GM12801 (cell line): ENCODE results near the gene CEP63.

Experiments used
- TF ChIP-seq, protein P1 (sequence below): IDR thresholded peaks from one replicate; pipeline ENCODE4 v1.5.1; 2011; ENCODE audit warnings: control low read depth; ENCODE audit not compliant: insufficient read length; ENCODE audit errors: extremely low read depth

The CEP63 gene

DNA sequence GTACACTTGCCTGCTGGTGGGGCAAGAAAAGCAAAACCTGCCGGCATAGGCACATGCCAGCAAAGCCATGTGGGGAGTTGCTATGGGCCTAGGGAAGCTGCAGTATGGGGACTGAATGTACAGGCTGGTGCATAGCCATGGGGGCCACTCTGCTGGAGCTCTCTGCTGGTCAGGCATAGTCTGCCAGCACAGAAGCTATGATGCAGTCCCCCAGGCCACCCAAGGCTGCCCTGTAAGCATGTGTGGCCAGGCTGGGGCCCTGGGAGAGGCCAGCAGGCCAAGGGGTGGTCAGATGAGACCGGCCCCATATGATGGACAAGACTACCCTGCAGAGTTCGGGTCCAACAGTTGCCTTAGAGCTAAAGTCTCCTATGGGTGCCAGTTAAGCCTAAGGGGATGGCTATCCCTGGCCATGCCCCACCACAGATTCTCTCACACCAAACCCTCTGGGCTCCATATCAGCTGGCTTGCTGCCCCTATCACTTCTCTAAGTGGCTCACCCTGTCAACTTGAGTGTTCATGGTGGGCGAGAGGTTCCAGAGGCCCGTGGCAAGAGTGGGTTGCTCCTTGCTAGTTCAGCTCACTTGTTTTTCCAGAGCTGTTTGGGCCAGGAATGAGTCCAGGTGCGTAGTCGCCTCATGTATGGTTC, 41.8 kb downstream of the CEP63 start:
- TF ChIP-seq, protein P1, sequence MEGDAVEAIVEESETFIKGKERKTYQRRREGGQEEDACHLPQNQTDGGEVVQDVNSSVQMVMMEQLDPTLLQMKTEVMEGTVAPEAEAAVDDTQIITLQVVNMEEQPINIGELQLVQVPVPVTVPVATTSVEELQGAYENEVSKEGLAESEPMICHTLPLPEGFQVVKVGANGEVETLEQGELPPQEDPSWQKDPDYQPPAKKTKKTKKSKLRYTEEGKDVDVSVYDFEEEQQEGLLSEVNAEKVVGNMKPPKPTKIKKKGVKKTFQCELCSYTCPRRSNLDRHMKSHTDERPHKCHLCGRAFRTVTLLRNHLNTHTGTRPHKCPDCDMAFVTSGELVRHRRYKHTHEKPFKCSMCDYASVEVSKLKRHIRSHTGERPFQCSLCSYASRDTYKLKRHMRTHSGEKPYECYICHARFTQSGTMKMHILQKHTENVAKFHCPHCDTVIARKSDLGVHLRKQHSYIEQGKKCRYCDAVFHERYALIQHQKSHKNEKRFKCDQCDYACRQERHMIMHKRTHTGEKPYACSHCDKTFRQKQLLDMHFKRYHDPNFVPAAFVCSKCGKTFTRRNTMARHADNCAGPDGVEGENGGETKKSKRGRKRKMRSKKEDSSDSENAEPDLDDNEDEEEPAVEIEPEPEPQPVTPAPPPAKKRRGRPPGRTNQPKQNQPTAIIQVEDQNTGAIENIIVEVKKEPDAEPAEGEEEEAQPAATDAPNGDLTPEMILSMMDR: no peak

GRCh38 chr3:134533493-134533892, 47.6 kb downstream of the CEP63 start:
- TF ChIP-seq, protein P1: no peak

GRCh38 chr3:134535186-134535970, 49.5 kb downstream of the CEP63 start:
- TF ChIP-seq, protein P1: no peak

DNA sequence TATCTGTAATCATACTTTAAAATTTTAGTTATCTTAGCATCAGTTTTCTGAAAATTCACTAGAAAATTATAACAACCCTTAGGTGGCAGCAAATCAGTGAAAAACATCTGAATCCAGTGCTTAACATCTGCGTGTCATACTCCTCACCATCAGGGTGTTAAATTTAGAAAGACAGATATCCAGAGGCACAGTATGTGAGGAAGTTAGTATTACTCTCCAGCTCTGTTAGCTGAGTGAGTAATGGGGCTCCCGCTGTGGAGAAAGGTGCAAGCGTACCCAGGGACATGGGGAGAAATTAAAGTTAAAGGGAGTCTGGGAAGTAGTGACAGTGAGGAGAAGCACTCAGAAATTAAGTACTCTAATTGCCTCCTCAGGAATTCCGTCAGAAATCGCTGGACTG, 50.9 kb downstream of the CEP63 start:
- TF ChIP-seq, protein P1: no peak

- TF ChIP-seq, protein P1: no peak
Observed at GRCh38 chr3:134542287-134542958, 56.6 kb downstream of the CEP63 start.

GRCh38 chr3:134543113-134543512, 57.3 kb downstream of the CEP63 start:
- TF ChIP-seq, protein P1: no peak

DNA sequence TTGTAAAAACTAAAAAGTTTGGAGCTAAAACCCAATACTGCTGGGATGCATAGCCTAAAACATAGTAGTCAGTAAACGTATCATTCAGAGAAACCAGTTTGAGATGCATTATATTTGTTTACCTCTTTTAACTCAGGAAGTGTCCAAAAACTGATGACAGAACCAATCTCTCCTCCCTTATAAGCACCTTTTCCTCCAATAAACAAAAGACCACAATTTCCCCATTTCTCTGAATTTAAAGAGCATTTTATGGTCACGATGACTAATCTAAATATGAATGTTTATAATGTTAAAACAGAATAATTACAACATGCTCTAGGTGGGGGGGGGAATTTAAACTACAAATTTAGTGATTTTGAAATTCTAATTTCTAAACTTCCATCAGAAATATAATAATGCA, 58.5 kb downstream of the CEP63 start:
- TF ChIP-seq, protein P1: no peak
